Glutamatergic neuron (in vitro differentiated cells): ENCODE data around the gene PRSS36. TPM values are rescaled to one million over a fixed set of nuclear protein-coding genes. Genes with fewer than 3 reads are reported as not detected.
"Not testable (repeated sequence)": the region's sequence is repeated elsewhere in the genome, so short reads cannot be mapped to it uniquely, and the experiment has no call there.

Experiments
- DNase-seq: peaks from one replicate; pipeline ENCODE4 v3.0.0; 2022
- H3K27ac Mint-ChIP-seq: one replicate; pipeline ENCODE4 v1.8.0; 2020; ENCODE audit warnings: mild to moderate bottlenecking, mixed read lengths, inconsistent platforms; ENCODE audit not compliant: unreplicated experiment
- H3K27me3 Mint-ChIP-seq: one replicate; pipeline ENCODE4 v1.8.0; 2020; ENCODE audit warnings: mild to moderate bottlenecking, moderate library complexity, mixed read lengths, inconsistent platforms; ENCODE audit not compliant: unreplicated experiment
- H3K36me3 Mint-ChIP-seq: one replicate; pipeline ENCODE4 v1.8.0; 2020; ENCODE audit warnings: mild to moderate bottlenecking, mixed read lengths, inconsistent platforms; ENCODE audit not compliant: unreplicated experiment
- H3K4me1 Mint-ChIP-seq: one replicate; pipeline ENCODE4 v1.8.0; 2020; ENCODE audit warnings: mild to moderate bottlenecking, low read depth, mixed read lengths, inconsistent platforms; ENCODE audit not compliant: unreplicated experiment
- H3K4me3 Mint-ChIP-seq: one replicate; pipeline ENCODE4 v1.8.0; 2020; ENCODE audit warnings: mild to moderate bottlenecking, mixed read lengths, inconsistent platforms; ENCODE audit not compliant: unreplicated experiment
- H3K9me3 Mint-ChIP-seq: one replicate; pipeline ENCODE4 v1.8.0; 2020; ENCODE audit warnings: mild to moderate bottlenecking, moderate library complexity, mixed read lengths, inconsistent platforms; ENCODE audit not compliant: unreplicated experiment
- total RNA-seq: library from RNA; stranded (reverse); fragmentation: NEBNext Ultra II Directional; extraction: Animal tissue kit (Norgen Biotek cat#: 25700); gene quantifications from one replicate; pipeline ENCODE4 v1.2.1, GENCODE V29; 2021; ENCODE audit not compliant: unreplicated experiment
- TF ChIP-seq, protein P1 (sequence below): fragments of 200-600 bp; sonication (generic); IDR thresholded peaks from one replicate; pipeline ENCODE4 v1.5.0; 2021; ENCODE audit not compliant: partially characterized antibody, unreplicated experiment

Gene PRSS36
- total RNA-seq, 1 donor from 2014 or later, result 0.61 TPM

DNA sequence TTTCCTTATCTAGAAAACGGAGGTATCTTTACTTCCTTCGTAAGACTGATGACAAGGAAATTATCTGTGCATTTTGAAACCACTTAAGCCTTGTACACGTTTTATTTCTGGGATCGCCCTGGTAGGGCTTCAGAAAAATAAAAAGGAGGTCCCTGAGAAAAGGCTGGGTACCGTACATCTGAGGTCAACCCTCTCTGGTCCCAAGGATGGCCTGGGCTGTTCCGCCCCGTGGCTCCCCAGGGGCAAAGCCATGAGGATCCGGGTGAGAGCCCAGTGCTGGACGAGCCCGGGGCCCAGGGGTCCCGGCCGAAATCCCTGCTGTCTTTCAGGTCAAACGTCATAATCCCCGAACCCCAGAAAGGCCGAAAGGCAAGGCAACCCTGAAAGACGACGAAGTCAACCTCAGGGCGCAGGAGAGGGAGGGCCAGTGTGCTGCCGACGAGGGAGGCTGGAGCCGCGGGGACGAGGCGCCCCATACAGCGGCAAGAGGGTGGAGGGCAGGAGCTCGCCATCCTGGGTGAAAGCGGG lies 29.4 kb upstream of the PRSS36 start:
- Mint-ChIP-seq H3K27ac (peak overlapping the region; percentile 89), H3K36me3 (peaks cover 4% of the 10 kb centered on the region), H3K4me1 (peaks cover 17% of the 10 kb centered on the region), H3K9me3 (peaks cover 18% of the 10 kb centered on the region), H3K27me3 (peaks cover 22% of the 10 kb centered on the region), H3K4me3 (peak overlapping the region; percentile 94)
- DNase-seq, result peak; percentile 48
- TF ChIP-seq, protein P1, sequence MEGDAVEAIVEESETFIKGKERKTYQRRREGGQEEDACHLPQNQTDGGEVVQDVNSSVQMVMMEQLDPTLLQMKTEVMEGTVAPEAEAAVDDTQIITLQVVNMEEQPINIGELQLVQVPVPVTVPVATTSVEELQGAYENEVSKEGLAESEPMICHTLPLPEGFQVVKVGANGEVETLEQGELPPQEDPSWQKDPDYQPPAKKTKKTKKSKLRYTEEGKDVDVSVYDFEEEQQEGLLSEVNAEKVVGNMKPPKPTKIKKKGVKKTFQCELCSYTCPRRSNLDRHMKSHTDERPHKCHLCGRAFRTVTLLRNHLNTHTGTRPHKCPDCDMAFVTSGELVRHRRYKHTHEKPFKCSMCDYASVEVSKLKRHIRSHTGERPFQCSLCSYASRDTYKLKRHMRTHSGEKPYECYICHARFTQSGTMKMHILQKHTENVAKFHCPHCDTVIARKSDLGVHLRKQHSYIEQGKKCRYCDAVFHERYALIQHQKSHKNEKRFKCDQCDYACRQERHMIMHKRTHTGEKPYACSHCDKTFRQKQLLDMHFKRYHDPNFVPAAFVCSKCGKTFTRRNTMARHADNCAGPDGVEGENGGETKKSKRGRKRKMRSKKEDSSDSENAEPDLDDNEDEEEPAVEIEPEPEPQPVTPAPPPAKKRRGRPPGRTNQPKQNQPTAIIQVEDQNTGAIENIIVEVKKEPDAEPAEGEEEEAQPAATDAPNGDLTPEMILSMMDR, result no peak

DNA sequence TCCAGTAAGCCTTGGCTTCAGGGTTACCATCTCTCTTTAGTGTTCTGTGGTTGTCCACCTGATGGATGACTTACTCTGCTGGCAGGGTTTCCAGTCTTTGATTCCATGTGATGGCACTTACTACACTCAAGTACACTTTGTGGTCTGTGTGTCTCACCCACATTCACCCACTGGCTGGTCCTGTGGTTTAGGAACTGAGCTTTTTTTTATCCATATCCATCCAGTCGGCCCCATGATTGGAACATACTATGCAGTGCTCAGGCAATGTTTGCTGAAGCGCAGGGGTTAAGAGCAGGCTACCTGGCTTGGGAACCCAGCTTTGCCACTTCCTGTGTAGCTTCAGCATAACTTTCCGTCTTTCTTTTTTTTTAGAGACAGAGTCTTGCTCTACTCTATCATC lies 27.3 kb upstream of the PRSS36 start:
- Mint-ChIP-seq H3K27ac (no peak overlapping the region), H3K27me3 (peaks cover 16% of the 10 kb centered on the region), H3K36me3 (no peaks in the 10 kb centered on the region), H3K4me3 (no peak overlapping the region), H3K9me3 (peaks cover 16% of the 10 kb centered on the region), H3K4me1 (peaks cover 7% of the 10 kb centered on the region)
- TF ChIP-seq, protein P1, result no peak
- DNase-seq, result no peak

DNA sequence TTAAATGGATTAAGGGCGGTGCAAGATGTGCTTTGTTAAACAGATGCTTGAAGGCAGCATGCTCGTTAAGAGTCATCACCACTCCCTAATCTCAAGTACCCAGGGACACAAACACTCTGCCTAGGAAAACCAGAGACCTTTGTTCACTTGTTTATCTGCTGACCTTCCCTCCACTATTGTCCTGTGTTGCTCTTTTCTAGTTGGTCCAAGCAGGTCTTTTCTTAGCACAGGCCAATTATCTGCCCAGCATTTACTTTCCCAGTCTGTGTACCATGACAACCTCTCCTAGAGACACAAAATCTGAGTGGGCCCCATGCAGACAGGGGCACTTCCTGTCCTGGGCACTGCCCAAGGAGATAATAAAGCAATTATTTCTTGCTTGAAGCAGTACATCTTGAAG lies 20.2 kb upstream of the PRSS36 start:
- Mint-ChIP-seq H3K4me3 (peak overlapping the region; percentile 61), H3K27ac (peak overlapping the region; percentile 94)
- not testable (repeated sequence) for DNase-seq

DNA sequence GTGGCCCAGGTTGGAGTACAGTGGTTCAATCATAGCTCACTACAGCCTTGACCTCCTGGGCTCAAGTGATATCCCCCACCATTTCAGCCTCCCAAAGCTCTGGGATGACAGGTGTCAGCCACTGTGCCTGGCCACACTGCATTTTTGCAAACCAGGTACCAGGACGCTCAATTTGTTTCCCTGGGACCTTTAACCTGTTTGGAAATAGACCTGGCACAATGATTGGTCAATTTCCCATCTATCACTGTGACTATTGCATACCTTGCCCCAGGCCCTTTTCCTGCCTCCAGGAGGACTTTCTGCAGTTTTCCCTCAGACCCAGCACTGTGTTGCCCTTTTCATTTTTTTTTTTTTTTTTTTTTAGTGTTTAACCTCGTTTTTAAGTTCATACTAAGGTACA lies 19.0 kb upstream of the PRSS36 start:
- no peak overlapping the region for H3K4me3 Mint-ChIP-seq
- H3K36me3 Mint-ChIP-seq, result no peaks in the 10 kb centered on the region
- peak overlapping the region; percentile 17 for H3K27ac Mint-ChIP-seq
- DNase-seq, result no peak
- H3K9me3 Mint-ChIP-seq, result peaks cover 3% of the 10 kb centered on the region
- H3K27me3 Mint-ChIP-seq, result peaks cover 3% of the 10 kb centered on the region
- TF ChIP-seq, protein P1, result no peak
- peaks cover 3% of the 10 kb centered on the region for H3K4me1 Mint-ChIP-seq

More for the DNA sequence above, 20.2 kb upstream of the PRSS36 start:
- H3K9me3 Mint-ChIP-seq, H3K27me3 Mint-ChIP-seq, H3K4me1 Mint-ChIP-seq, H3K36me3 Mint-ChIP-seq: not testable (repeated sequence)

DNA sequence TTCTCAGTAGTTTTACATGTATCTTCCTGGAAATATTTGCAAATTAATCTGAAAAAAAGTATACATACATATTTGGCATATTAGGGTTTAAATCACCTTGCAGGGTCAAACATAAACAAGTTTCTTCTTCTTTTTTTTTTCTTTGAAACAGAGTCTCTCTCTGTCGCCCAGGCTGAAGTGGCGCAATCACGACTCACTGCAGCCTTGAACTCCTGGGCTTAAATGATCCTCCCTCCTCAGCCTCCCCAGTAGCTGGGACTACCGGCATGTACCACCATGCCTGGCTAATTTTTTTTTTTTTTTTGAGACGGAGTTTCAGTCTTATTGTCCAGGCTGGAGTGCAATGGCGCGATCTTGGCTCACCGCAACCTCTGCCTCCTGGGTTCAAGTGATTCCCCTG lies 17.4 kb upstream of the PRSS36 start:
- Mint-ChIP-seq H3K4me3 (no peak overlapping the region), H3K36me3 (no peaks in the 10 kb centered on the region), H3K9me3 (peaks cover 3% of the 10 kb centered on the region), H3K27me3 (peaks cover 3% of the 10 kb centered on the region), H3K4me1 (peaks cover 3% of the 10 kb centered on the region), H3K27ac (no peak overlapping the region)
- no peak for DNase-seq
- TF ChIP-seq, protein P1, result no peak

DNA sequence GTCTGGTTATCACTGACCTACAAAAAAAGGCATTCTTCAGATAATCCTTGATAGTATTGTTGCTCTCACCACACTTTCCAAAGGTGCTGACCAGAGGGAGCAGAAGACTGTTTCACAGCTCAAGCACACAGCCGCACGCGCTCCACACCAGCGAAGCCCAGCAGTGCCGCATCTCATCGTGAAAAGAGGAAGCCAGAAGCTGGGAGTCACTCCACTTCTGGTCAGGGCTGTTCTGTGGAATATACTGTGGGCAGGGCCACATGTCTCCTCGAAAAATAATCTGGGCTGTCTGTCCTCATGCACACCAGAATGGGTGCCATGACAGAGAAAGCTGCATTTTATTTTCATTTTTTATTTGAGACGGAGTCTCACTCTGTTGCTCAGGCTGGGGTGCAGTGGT lies 7.3 kb upstream of the PRSS36 start:
- DNase-seq, result no peak
- Mint-ChIP-seq H3K4me3 (no peak overlapping the region), H3K9me3 (no peaks in the 10 kb centered on the region), H3K4me1 (no peaks in the 10 kb centered on the region), H3K36me3 (no peaks in the 10 kb centered on the region), H3K27me3 (no peaks in the 10 kb centered on the region), H3K27ac (no peak overlapping the region)
- TF ChIP-seq, protein P1, result no peak

DNA sequence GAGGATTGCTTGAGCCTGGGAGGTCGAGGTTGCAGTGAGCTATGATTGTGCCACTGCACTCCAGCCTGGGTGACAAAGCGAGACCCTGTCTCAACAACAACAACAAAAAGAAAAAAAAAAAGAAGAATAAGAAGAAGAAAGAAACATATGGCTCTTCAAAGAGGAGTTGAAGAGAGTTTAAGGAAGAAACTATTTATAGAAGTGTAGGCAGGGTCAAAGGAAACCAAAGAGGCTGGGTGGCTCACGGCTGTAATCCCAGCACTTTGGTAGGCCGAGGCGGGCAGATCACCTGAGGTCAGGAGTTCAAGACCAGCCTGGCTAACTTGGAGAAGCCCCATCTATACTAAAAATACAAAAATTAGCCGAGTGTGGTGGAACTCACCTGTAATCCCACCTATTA lies 1.1 kb upstream of the PRSS36 start:
- not testable (repeated sequence) for H3K9me3 Mint-ChIP-seq, H3K4me1 Mint-ChIP-seq, H3K36me3 Mint-ChIP-seq, DNase-seq, H3K27me3 Mint-ChIP-seq, H3K27ac Mint-ChIP-seq, H3K4me3 Mint-ChIP-seq
